HG03159 (cell line): ENCODE results near the gene HIVEP3.
"Not testable (repeated sequence)": the region's sequence is repeated elsewhere in the genome, so short reads cannot be mapped to it uniquely, and the experiment has no call there.

Experiments
- ATAC-seq: cut with Tn5 transposase; IDR thresholded peaks from one replicate; pipeline ENCODE4 v1.9.1; 2021; ENCODE audit warnings: mild to moderate bottlenecking, moderate library complexity; ENCODE audit not compliant: unreplicated experiment

HIVEP3 gene

DNA sequence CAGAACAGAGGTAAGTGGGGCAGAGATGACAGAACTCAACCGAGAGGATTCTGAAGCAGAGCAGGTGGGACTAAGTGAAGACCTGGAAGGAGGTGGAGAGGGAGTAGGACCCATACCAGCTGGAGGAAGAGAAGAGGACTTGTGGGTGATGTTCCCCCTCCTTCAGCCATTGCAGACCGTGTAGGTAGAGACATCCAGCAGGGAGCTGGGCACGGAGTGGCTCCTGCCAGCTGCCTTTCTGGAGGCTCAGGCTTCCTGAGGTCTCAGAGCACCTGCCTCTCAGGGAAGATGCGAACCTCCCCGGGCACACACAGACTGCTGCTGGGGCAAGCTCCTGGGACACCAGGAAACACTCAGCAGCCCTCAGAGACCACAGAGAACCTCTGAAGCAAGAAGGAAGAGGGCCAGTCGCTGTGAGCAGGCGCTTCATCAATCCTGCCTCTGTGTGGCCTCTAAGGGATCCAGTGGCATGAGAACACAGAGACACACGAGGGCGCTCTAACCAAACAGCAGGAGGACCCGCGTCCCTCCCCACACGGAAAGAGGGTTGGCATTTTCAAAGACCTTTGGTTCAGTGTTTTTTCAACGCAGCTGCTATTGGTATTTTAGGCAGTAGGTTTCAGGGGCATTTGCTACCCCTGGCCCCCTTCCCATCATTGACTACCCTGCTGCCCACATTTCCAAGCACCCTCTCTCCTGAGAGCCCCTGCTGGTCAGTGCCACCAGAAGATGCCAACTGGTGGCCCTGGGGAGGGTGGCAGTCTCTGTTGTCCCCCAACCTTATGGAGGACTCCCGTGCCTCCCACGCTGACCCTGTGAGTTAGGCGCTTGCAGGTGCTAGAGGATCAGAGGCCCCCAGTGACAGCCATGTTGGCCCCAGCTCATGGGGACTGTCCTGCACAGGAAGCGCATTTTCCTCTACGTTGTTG, 344.7 kb downstream of the HIVEP3 start:
- peak; percentile 76 for ATAC-seq

DNA sequence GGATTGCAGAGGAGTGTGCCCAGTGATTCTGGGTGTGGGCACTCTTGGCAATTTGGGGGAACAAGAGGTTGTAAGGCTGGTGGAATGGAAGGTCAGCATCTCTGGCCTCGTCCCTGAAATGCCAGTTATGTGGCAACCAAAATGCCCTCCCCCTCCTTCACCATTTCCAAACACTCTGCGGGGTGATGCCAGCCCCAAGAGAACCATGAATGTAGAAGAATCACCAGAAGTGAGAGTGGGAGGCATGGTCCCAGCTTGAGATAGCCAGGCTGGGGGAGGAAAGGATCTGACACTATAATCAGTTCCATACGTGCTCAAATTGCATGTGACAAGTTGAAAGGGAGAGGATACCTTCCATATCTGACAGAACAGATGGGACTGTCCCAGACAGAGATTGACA, 345.5 kb downstream of the HIVEP3 start:
- no peak for ATAC-seq

DNA sequence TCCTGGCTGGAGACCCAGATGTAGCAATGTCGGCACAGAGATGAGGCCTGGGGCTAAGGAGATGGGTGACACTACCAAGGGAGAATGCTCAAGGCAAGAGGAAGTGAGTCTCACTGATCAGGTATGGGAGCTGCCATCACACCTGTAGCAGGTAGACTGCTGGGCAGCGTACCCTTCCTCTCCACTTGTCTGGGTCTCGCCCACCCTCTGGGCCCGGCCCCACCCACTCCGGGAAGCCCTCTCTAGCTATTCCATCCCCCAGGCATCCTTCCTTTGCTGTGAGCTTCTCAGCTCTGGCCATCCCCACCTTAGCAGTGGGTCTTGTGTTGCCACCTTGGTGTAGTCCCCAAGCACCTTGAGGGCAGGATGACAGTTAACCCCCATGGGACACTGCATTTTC, 346.5 kb downstream of the HIVEP3 start:
- ATAC-seq: no peak

DNA sequence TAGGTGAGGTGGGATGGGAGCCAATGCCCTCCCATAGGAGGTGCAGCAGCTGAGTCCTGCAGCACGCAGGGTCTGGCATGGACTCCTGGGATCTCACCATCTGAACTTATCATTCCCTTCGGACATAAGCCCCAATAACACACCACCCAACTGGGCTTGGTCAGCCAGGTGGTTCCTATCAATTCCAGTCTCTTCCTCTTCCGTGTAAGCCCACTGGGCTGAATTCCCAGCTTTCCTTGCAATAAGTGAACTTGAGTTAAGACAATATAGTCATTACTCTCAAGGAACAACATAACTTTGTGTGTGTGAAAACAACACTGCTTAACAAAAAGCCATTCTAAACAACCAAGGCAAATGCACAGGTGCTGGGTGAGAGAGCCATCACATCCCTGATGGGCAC, 347.7 kb downstream of the HIVEP3 start:
- no peak for ATAC-seq

DNA sequence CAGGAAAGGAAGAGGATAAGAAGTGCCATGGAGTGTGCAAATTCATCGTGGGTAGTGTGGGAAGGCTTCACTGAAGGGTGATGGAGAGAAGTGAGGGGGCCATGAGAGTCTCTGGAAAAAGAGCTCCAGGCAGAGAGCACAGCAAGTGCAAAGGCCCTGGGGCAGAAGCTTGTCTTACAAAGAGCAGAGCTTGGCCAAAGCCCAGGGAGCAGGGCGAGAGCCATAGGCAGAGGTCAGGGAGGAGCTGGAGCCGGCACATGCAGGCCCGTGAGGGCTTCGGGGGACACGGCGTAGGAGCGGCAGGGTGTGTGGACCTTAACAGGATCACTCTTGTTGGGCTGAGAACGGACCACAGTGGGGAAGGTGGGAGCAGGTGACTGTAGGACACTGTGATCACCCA, 350.5 kb downstream of the HIVEP3 start:
- ATAC-seq: no peak

DNA sequence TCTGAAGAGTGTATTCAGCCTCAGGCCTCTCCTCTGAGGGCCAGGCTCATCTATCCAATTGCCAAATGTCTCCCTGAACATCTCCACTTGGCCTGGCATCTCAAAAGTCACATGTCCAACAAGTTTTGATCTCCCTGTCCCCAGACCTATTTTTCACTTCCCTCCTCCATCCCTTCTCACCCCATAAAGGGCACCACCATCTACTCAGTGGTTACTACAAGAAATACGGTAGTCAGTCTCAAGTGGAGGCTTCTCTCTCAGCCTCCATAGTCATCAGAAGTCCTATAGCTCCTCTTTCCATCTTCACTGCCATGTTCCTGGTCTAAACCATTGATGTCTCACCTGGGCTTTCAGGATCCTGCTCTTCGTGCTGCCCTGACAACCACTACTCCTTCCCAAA, 351.8 kb downstream of the HIVEP3 start:
- ATAC-seq: no peak

DNA sequence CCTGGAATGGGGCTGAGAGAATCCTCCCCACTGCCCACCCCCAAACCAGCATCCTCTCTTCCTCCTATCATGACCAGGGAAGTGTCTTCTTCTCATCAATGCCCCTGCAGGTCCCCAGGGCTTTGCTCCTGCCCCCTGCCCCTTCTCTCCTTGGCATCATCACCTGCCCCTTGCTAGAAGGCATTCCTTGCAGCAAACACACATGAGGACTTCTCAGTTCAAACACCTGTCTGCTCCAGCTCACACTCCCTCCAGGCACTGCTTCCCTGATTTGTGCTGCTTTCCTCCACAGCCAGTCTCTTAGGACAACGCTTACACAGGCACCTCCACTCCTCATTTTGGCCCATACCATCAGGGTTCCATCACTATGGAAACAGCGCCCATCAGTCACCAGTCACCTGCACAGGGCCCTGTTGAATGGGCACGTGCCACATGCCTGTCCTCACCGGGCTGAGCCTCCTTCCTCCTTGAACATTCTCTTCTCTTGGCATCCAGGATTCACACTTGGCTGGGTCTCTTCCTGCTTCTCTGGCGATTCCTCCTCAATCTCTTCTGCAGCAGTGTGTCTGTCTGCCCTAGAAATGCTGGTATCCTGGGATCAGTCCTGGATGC, 352.3 kb downstream of the HIVEP3 start:
- no peak for ATAC-seq

DNA sequence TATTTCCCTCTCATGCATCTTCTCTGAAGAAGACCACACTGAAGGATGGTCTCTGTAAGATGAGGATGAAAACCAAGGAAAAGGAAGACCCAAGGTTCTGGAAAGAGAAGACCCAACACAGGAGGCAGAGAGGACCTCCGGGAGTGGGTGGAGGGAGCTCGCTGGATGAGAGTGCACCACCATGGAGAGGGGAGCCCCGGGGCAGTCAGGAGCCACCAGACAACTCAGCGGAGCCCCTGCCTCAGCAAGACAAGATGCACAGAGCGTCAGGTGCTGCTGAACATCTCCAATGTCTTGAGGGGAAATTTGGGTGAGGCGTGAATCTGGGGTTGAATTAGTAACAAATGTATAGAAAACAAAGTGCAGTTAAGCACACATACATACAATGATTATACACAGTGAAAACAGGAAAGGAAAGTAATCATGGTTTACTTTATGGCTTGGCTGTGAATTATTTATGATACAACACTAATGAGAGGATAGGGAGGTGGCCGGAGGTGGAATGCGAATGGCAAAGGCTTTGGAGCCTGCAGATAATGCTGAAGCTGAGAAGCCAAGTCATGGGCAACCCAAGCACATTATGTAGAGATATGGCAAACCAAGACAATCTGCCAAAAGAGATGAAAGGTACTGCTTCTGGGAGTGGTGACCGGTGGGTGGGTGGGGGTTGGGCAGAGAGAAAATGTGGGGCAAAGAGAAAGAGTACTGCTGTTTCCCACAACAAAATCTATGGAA, 353.8 kb downstream of the HIVEP3 start:
- ATAC-seq: no peak

DNA sequence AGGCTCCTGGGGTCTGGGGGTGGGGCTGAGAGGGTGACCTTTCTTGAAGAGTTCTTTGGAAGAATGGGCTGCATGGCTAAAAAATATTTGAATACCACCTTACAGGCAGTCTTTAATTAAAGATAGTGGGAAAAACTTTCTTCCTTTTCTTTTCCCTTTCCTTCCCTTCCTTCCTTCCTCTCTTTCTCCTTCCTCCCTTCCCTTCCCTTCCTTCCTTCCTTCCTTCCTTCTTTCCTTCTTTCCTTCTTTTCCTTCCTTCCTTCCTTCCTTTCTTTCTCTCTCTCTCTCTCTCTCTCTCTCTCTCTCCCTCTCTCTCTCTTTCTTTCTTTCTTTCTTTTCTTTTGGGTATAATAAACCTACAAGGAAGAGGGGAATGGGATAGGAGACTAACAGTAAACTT, 356.4 kb downstream of the HIVEP3 start:
- no peak for ATAC-seq

DNA sequence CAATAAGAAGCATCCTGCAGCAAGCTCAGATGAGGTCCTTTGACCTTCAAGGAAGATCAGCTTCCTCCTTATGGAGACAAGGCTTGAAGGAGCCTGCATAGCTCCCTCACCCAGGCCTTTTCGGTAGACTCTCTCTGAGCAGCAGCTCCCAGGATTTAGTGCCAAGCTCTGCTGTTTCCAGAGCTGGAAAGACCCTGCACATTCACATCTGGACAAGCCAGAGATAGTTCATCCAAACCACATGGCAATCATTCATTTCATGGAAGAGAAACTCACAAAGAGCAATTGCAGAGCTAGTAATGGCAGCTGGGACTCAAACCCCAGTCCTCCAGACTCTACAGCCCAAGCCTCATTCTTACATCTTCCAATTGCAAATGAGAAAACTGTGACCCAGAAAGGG, 357.8 kb downstream of the HIVEP3 start:
- ATAC-seq: no peak

DNA sequence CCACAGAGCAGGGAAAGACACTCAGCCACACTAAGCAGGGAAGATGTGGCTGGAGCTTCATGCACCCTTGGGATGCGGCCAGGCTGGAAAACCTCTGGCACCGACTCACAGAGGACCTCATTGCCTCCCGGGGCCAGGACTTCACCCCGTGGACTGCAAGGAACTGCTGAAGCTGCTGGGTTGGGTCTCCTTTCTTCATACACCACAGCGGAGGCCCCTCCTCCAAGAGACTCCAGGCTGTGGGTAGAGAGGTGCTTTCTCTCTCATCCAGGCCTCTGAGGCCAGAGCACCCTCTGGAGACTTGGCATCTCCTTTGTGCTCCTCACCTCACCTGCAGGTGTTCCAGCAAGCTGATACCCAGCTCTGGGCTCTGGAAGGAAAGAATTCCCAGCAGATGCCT, 358.2 kb downstream of the HIVEP3 start:
- no peak for ATAC-seq

DNA sequence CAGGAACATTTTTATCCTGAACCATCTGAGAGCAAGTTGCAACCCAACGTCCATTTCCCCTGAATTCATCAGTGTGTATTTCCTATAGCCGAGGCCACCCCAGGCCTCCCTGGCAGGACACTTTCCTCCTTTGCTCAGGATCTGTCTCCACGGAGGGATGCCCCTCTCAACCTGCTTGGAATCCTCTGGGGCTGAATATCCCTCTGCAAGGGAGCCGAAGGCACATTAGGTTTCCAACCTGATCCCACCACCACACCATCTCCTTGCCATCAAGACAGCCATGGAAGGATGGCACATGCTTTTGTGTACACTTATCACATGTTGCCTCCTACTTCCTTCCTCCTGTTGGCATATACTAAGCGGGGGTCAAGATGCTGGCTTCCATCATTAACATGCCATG, 359.4 kb downstream of the HIVEP3 start:
- no peak for ATAC-seq

DNA sequence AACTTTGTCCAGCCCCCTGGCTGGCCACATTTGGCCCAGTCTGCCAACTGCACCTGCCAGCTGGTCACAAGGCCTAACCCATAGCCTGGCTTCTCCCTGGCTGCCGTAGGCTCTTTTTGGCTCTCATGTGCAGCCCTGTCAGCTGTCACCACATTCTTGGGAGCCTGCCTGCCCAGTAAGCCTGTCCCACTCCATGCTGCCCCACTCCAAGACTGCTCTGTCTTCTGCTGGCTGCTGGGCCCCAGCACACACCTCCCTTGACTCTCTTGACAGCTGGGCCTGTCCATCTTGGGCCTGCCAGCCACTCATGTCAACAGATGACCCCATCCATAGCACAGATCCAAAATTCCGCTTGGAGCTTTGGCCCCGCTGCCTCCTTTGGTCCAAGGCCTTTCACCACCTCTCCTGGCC, 360.0 kb downstream of the HIVEP3 start:
- no peak for ATAC-seq

DNA sequence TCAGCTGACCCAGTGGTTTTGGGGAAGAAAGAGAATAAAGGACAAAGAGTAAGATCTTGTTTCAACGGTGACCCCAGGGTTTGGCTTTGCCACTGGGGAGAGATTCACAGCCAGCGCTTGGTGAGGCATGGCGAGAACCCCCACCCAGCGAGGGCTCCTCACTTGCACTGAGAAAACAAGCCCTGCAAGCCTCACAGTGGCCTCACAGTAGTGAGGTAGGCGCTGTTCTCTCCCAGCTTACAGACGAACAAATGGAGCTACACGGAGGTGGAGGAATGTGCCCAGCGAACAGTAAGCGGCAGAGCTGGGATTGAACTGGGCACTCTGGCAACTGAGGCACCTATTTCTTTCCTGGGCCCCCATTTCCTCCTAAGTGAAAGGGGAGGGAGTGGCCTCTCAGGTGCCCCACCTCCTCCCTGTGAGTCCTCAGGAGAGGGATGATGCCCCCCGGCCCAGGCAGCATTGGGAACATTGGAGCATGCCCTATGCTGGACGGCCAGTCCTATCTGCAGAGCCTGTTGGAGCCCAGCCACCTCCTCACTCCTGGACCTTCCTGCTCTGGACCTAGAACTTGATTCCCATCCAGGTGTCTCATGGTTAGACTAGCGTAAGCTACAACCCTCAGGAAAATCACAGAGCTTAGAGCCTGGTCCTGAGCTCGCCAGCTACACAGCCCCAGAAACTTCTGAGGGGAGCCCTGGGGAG, 360.8 kb downstream of the HIVEP3 start:
- no peak for ATAC-seq

DNA sequence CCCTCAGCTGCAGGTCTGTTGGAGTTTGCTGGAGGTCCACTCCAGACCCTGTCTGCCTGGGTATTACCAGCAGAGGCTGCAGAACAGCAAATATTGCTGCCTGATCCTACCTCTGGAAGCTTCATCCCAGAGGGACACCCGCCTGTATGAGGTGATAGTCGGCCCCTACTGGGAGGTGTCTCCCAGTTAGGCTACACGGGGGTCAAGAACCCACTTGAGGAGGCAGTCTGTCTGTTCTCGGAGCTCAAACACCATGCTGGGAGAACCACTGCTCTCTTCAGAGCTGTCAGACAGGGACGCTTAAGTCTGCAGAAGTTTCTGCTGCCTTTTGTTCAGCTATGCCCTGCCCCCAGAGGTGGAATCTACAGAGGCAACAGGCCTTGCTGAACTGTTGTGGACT, 364.0 kb downstream of the HIVEP3 start:
- not testable (repeated sequence) for ATAC-seq

DNA sequence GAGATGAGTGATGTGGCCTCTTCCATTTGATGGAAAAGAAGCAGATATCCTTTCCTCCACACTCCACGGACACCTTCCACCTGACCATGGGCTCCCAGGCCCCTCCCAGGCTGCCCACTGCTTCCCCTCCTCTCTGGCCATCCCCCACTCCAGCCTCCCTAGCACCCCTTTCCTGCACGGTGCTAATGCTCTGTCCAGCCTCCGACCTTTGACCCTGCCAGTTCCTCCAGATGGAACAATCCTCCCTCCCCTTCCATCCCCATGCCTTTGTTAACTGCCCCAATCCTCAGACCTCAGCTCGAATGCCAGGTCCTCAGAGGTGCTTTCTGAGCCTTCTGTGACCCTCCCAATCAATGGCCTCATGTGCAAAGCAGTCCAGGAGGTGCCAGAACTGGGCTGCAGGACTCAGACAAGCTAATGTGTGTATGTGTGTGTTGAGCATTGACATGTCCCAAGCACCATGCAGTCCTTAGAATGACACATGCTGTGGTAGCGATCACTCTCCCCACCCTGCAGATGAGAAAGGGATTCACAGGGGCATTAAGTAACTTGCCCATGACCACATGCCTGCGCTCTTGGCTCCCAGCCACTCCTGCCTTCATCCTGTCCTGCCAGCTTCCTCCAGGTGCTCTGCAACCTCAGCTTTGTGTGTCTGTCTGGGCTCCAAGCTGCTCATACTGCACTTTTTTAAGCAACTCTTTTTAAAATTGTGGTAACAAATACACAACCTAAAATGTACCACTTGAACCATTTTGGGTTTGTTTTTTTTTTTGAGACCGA, 370.8 kb downstream of the HIVEP3 start:
- ATAC-seq: no peak

DNA sequence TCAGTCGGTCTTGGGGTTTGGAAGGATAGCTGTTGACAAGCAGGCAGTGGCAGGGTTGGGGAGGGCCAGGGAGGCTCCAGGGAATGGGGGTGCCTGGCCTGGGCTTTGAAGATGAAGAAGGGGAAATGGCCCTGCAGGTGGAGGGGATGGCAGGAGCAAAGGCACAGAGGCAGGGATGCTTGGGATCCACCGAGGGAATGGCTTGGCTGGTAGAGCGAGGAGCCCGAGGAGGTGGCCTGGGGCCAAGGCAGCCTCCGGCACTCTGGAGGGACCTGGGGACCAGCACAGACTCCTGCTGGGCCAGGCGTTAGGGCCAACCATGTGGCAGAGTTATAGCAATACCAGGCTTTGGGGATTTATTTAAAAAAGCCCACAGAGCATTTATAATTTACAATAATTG, 371.4 kb downstream of the HIVEP3 start:
- ATAC-seq: no peak

DNA sequence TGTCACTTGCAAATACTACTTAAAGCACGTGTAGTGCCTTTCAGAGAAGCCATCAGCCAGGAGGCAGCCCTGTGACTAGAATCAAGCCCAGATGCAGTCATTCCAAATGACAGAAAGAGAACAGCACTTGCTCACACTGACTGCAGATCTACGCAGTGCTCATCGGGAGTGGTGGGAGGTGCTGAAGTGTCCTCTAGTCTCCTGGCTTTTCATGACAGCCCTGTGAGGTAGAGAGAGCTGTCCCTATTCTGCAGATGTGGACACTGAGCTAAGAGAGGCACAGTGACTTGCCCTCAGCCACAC, 371.9 kb downstream of the HIVEP3 start:
- ATAC-seq: no peak

DNA sequence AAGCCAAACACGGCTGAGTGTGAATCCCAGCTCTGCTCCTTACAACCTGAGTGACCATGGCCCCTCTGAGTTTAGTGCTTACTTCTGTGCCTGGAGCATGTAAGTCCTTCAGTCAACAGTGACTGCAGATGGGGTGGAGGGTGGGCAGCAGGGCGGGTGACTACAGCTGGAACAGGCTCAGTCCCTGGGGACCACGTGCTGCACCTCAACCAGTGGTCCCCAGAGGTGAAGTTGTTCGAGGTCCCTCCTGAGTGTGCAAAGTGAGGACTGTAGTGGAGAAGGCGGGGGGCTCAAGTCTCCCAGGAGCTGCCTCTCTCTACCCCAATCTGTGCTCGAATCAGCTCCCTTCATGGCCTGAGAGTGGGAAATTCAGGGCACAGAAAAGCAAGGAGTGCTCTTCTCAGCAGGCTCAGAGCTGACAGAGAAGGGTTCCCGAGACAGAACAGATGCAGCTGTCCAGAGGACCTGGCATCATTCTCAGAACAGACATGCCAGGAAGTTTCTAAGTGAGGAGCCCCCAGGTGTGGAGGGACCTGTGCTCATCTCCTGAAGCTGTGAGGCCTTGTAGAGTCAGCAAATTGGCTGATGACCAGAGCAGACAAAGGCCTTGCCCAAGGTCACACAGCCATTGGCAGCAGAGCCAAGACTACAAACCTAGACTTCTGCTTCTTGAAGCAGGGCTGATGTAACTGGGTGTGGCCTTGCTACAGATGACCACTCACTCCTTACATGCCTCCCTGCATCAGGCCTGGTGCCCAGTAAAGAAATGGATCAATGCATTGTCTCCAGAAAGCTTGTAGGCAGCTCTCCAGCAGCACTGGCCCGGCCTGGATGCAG, 372.5 kb downstream of the HIVEP3 start:
- ATAC-seq: no peak
